Ectodermal cell (in vitro differentiated cells): ENCODE results near the gene JARID2.

Experiments used
- H3K27ac ChIP-seq: 2 replicates; pipeline ENCODE4 v1.7.0; 2013; ENCODE audit warnings: mild to moderate bottlenecking, low read depth, low read length; ENCODE audit not compliant: insufficient read depth, poor library complexity, severe bottlenecking
- H3K27me3 ChIP-seq: 2 replicates; pipeline ENCODE4 v1.7.0; 2013; ENCODE audit warnings: mild to moderate bottlenecking, low read length; ENCODE audit not compliant: insufficient read depth, control insufficient read depth, poor library complexity, severe bottlenecking
- H3K36me3 ChIP-seq: one replicate; pipeline ENCODE4 v1.7.0; 2013; ENCODE audit warnings: low read length; ENCODE audit not compliant: control insufficient read depth, insufficient read depth
- H3K4me1 ChIP-seq: one replicate; pipeline ENCODE4 v1.7.0; 2013; ENCODE audit warnings: low read length; ENCODE audit not compliant: control insufficient read depth, insufficient read depth
- H3K4me3 ChIP-seq: 2 replicates; pipeline ENCODE4 v1.7.0; 2013; ENCODE audit warnings: low read depth, low read length, control low read depth; ENCODE audit not compliant: insufficient read depth
- H3K9me3 ChIP-seq: 2 replicates; pipeline ENCODE4 v1.7.0; 2013; ENCODE audit warnings: mild to moderate bottlenecking, low read length, moderate library complexity; ENCODE audit not compliant: control insufficient read depth
- WGBS, 2 experiments: methylation state at CpG; one replicate each; pipeline ENCODE4 v1.1.7; 2013; ENCODE audit warnings: missing lambda C conversion rate in 2 of 2; 5-methylcytosine and 5-hydroxymethylcytosine counted together

The JARID2 gene

GRCh38 chr6:15500901-15501825 lies 255.3 kb downstream of the JARID2 start:
- peaks cover 5% of the 10 kb centered on the region for H3K4me1 ChIP-seq
- 95 to 96% methylated on average over 38 of the region's 38 CpGs for WGBS, 2 experiments
- H3K9me3 ChIP-seq: no peaks in the 10 kb centered on the region
- no peaks in the 10 kb centered on the region for H3K27me3 ChIP-seq
- no peak overlapping the region for H3K27ac ChIP-seq
- no peak overlapping the region for H3K4me3 ChIP-seq
- peaks cover 16% of the 10 kb centered on the region for H3K36me3 ChIP-seq

- Histone ChIP-seq H3K36me3 (peaks cover 13% of the 10 kb centered on the region), H3K27me3 (no peaks in the 10 kb centered on the region), H3K4me1 (peaks cover 5% of the 10 kb centered on the region), H3K9me3 (no peaks in the 10 kb centered on the region), H3K4me3 (no peak overlapping the region), H3K27ac (no peak overlapping the region)
- WGBS, 2 experiments: 93 to 95% methylated on average over 19 of the region's 19 CpGs
Measured at GRCh38 chr6:15501826-15502445, 256.1 kb downstream of the JARID2 start.

- no peaks in the 10 kb centered on the region for H3K27me3 ChIP-seq
- WGBS, 2 experiments: 90 to 91% methylated on average over 20 of the region's 20 CpGs
- H3K4me1 ChIP-seq: peaks cover 5% of the 10 kb centered on the region
- H3K27ac ChIP-seq: no peak overlapping the region
- peaks cover 14% of the 10 kb centered on the region for H3K36me3 ChIP-seq
- no peaks in the 10 kb centered on the region for H3K9me3 ChIP-seq
- no peak overlapping the region for H3K4me3 ChIP-seq
Measured at GRCh38 chr6:15502446-15503345, 256.8 kb downstream of the JARID2 start.

- no peak overlapping the region for H3K4me3 ChIP-seq
- H3K27ac ChIP-seq: no peak overlapping the region
- peaks cover 14% of the 10 kb centered on the region for H3K36me3 ChIP-seq
- no peaks in the 10 kb centered on the region for H3K27me3 ChIP-seq
- H3K4me1 ChIP-seq: peaks cover 5% of the 10 kb centered on the region
- WGBS, 2 experiments: 90 to 92% methylated on average over 6 of the region's 6 CpGs
- no peaks in the 10 kb centered on the region for H3K9me3 ChIP-seq
Measured at GRCh38 chr6:15503346-15503680, 257.4 kb downstream of the JARID2 start.

- Histone ChIP-seq H3K27me3 (no peaks in the 10 kb centered on the region), H3K9me3 (no peaks in the 10 kb centered on the region), H3K27ac (no peak overlapping the region), H3K36me3 (peaks cover 14% of the 10 kb centered on the region), H3K4me3 (no peak overlapping the region), H3K4me1 (no peaks in the 10 kb centered on the region)
- WGBS, 2 experiments: 93 to 95% methylated on average over 12 of the region's 12 CpGs
Measured at GRCh38 chr6:15504040-15504495, 258.2 kb downstream of the JARID2 start.

- H3K27me3 ChIP-seq: no peaks in the 10 kb centered on the region
- 94% methylated on average over 26 of the region's 26 CpGs for whole genome bisulfite sequencing, 2 experiments
- no peaks in the 10 kb centered on the region for H3K4me1 ChIP-seq
- H3K9me3 ChIP-seq: no peaks in the 10 kb centered on the region
- peaks cover 14% of the 10 kb centered on the region for H3K36me3 ChIP-seq
- no peak overlapping the region for H3K27ac ChIP-seq
- H3K4me3 ChIP-seq: no peak overlapping the region
Measured at GRCh38 chr6:15504581-15505350, 258.9 kb downstream of the JARID2 start.

- WGBS, 2 experiments: 96% methylated on average over 18 of the region's 18 CpGs
- H3K36me3 ChIP-seq: peaks cover 14% of the 10 kb centered on the region
Measured at GRCh38 chr6:15505463-15505918, 259.6 kb downstream of the JARID2 start.

GRCh38 chr6:15506066-15506465 lies 260.2 kb downstream of the JARID2 start:
- WGBS, 2 experiments: 95 to 96% methylated on average over 7 of the region's 7 CpGs
- Histone ChIP-seq H3K27ac (no peak overlapping the region), H3K27me3 (no peaks in the 10 kb centered on the region), H3K4me3 (no peak overlapping the region), H3K4me1 (no peaks in the 10 kb centered on the region), H3K9me3 (no peaks in the 10 kb centered on the region), H3K36me3 (peaks cover 12% of the 10 kb centered on the region)

More at GRCh38 chr6:15505463-15505918, 259.6 kb downstream of the JARID2 start:
- Histone ChIP-seq H3K4me3 (no peak overlapping the region), H3K4me1 (no peaks in the 10 kb centered on the region), H3K9me3 (no peaks in the 10 kb centered on the region), H3K27ac (no peak overlapping the region), H3K27me3 (no peaks in the 10 kb centered on the region)

- peaks cover 6% of the 10 kb centered on the region for H3K36me3 ChIP-seq
- 95 to 97% methylated on average over 11 of the region's 11 CpGs for WGBS, 2 experiments
- no peak overlapping the region for H3K4me3 ChIP-seq
- H3K4me1 ChIP-seq: no peaks in the 10 kb centered on the region
- no peaks in the 10 kb centered on the region for H3K9me3 ChIP-seq
- no peak overlapping the region for H3K27ac ChIP-seq
- H3K27me3 ChIP-seq: no peaks in the 10 kb centered on the region
Measured at GRCh38 chr6:15507221-15507620, 261.4 kb downstream of the JARID2 start.
